GM23338 (cell line): ENCODE measurements around the gene KSR2.

Experiments used
- CREB1 ChIP-seq: fragments of 250-450 bp; sonication (Bioruptor Pico); IDR thresholded peaks from 2 replicates; pipeline ENCODE4 v1.5.0; 2020; ENCODE audit warnings: low read depth, mild to moderate bottlenecking, moderate library complexity
- EZH2 ChIP-seq: fragments of 200-600 bp; sonication (generic); IDR thresholded peaks from one replicate; pipeline ENCODE4 v1.8.0; 2017; ENCODE audit warnings: antibody characterized with exemption, mild to moderate bottlenecking, low read depth; ENCODE audit not compliant: unreplicated experiment
- EZH2phosphoT487 ChIP-seq: fragments of 200-600 bp; sonication (generic); IDR thresholded peaks from one replicate; pipeline ENCODE4 v1.8.1; 2018; ENCODE audit warnings: antibody characterized with exemption; ENCODE audit not compliant: unreplicated experiment
- JUNB ChIP-seq: IDR thresholded peaks from one replicate; pipeline ENCODE4 v1.6.1; 2016; ENCODE audit warnings: antibody characterized with exemption; ENCODE audit not compliant: unreplicated experiment
- NANOG ChIP-seq: IDR thresholded peaks from 2 replicates; pipeline ENCODE4 v1.6.1; 2016; ENCODE audit warnings: antibody characterized with exemption, borderline replicate concordance
- POLR2AphosphoS5 ChIP-seq: IDR thresholded peaks from 2 replicates; pipeline ENCODE4 v1.6.1; 2016; ENCODE audit warnings: antibody characterized with exemption, low read depth
- STAT1 ChIP-seq: IDR thresholded peaks from one replicate; pipeline ENCODE4 v1.6.1; 2016; ENCODE audit warnings: antibody characterized with exemption; ENCODE audit not compliant: unreplicated experiment
- ZNF331 ChIP-seq: fragments of 250-450 bp; sonication (Bioruptor Pico); IDR thresholded peaks from 2 replicates; pipeline ENCODE4 v1.5.0; 2020; ENCODE audit warnings: low read depth, mild to moderate bottlenecking, moderate library complexity
- TF ChIP-seq, protein P1 (sequence below), 2 experiments: fragments of 200-600 bp in 1 of 2; sonication (generic) in 1 of 2; conservative IDR thresholded peaks; 2 replicates each; pipeline versions ENCODE4 v1.5.1 to v1.6.1; 2016 to 2017; ENCODE audit warnings: antibody characterized with exemption in 2 of 2, low read depth in 2 of 2, mild to moderate bottlenecking in 2 of 2, moderate library complexity in 1 of 2
- TF ChIP-seq, protein P2 (sequence below): IDR thresholded peaks from one replicate; pipeline ENCODE4 v1.6.1; 2018; ENCODE audit warnings: antibody characterized with exemption; ENCODE audit not compliant: unreplicated experiment
- TF ChIP-seq, protein P3 (sequence below): IDR thresholded peaks from 2 replicates; pipeline ENCODE4 v1.6.1; 2016; ENCODE audit warnings: antibody characterized with exemption

DNA sequence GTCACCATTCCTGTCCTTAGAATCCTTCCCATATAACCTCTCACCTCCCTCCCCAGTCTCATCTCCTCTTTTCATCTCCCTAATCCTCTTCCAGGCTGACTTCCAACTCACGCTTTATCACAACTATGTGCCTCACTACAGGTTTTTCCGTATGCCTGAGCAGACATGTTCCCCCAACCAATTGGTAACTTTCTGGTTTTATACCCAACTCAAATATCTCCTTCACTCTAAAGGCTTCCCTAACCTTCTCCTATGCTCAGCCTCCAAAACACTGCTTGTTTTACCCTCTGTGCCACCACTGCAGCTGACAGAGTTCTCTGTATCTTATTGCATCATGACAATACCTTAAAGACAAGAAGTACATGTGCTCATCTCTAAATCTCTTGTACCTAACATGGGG lies 139.7 kb downstream of the KSR2 start:
- TF ChIP-seq, protein P1, sequence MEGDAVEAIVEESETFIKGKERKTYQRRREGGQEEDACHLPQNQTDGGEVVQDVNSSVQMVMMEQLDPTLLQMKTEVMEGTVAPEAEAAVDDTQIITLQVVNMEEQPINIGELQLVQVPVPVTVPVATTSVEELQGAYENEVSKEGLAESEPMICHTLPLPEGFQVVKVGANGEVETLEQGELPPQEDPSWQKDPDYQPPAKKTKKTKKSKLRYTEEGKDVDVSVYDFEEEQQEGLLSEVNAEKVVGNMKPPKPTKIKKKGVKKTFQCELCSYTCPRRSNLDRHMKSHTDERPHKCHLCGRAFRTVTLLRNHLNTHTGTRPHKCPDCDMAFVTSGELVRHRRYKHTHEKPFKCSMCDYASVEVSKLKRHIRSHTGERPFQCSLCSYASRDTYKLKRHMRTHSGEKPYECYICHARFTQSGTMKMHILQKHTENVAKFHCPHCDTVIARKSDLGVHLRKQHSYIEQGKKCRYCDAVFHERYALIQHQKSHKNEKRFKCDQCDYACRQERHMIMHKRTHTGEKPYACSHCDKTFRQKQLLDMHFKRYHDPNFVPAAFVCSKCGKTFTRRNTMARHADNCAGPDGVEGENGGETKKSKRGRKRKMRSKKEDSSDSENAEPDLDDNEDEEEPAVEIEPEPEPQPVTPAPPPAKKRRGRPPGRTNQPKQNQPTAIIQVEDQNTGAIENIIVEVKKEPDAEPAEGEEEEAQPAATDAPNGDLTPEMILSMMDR (conservative IDR thresholded peaks at IDR 0.05; ENCODE audit: low read depth in 2 of 2), result no peak
- no peak for TF ChIP-seq EZH2phosphoT487
- TF ChIP-seq POLR2AphosphoS5, result no peak
- no peak for TF ChIP-seq EZH2
- no peak for TF ChIP-seq NANOG
- TF ChIP-seq, protein P2, sequence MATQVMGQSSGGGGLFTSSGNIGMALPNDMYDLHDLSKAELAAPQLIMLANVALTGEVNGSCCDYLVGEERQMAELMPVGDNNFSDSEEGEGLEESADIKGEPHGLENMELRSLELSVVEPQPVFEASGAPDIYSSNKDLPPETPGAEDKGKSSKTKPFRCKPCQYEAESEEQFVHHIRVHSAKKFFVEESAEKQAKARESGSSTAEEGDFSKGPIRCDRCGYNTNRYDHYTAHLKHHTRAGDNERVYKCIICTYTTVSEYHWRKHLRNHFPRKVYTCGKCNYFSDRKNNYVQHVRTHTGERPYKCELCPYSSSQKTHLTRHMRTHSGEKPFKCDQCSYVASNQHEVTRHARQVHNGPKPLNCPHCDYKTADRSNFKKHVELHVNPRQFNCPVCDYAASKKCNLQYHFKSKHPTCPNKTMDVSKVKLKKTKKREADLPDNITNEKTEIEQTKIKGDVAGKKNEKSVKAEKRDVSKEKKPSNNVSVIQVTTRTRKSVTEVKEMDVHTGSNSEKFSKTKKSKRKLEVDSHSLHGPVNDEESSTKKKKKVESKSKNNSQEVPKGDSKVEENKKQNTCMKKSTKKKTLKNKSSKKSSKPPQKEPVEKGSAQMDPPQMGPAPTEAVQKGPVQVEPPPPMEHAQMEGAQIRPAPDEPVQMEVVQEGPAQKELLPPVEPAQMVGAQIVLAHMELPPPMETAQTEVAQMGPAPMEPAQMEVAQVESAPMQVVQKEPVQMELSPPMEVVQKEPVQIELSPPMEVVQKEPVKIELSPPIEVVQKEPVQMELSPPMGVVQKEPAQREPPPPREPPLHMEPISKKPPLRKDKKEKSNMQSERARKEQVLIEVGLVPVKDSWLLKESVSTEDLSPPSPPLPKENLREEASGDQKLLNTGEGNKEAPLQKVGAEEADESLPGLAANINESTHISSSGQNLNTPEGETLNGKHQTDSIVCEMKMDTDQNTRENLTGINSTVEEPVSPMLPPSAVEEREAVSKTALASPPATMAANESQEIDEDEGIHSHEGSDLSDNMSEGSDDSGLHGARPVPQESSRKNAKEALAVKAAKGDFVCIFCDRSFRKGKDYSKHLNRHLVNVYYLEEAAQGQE, result no peak
- no peak for TF ChIP-seq STAT1
- TF ChIP-seq JUNB, result no peak
- TF ChIP-seq, protein P3, sequence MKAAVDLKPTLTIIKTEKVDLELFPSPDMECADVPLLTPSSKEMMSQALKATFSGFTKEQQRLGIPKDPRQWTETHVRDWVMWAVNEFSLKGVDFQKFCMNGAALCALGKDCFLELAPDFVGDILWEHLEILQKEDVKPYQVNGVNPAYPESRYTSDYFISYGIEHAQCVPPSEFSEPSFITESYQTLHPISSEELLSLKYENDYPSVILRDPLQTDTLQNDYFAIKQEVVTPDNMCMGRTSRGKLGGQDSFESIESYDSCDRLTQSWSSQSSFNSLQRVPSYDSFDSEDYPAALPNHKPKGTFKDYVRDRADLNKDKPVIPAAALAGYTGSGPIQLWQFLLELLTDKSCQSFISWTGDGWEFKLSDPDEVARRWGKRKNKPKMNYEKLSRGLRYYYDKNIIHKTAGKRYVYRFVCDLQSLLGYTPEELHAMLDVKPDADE, result no peak
- no peak for TF ChIP-seq ZNF331 (CRISPR knock-in tag)
- no peak for TF ChIP-seq CREB1
